ENCODE measurements around the gene CACNG3. TPM values are rescaled to one million over a fixed set of nuclear protein-coding genes. Genes with fewer than 3 reads are reported as not detected.
"Not testable (repeated sequence)": the region's sequence is repeated elsewhere in the genome, so short reads cannot be mapped to it uniquely, and the experiment has no call there.

CACNG3 gene
- total RNA-seq, 4 donors from 2014 or later = not detected

DNA sequence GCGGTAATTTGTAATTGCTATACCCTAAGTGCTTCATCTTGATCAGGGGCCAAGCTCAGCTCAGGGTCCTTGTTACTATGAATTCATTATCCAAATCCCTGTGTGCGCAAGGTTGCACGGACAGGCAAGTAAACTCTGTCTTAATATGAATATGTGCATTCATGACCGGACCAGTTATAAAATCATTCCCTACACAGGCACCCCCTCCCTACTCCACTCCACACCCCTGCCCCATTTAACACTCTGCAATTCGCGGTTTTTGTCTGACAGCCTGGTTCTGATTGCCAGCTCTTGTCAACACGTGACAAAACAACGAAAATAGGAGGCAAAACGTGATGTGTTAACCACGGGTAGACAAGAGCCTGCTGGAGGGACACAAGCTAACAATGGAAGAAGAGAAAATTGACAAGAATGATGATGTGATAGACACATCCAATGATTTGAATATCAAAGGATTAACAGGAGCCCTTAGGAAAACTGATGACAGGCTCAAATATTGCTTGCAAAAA lies 76.5 kb downstream of the CACNG3 start:
- intact Hi-C loops (cut with DNase I; ENCODE audit: low total_unique reads) = no loop called here
- H3K9me3 ChIP-seq = no peaks in the 10 kb centered on the region
- H3K4me3 ChIP-seq = no peak overlapping the region
- H3K27me3 ChIP-seq = no peaks in the 10 kb centered on the region
- TF ChIP-seq POLR2AphosphoS5 (IDR thresholded peaks at IDR 0.05) = no peak
- TF ChIP-seq, protein P1, sequence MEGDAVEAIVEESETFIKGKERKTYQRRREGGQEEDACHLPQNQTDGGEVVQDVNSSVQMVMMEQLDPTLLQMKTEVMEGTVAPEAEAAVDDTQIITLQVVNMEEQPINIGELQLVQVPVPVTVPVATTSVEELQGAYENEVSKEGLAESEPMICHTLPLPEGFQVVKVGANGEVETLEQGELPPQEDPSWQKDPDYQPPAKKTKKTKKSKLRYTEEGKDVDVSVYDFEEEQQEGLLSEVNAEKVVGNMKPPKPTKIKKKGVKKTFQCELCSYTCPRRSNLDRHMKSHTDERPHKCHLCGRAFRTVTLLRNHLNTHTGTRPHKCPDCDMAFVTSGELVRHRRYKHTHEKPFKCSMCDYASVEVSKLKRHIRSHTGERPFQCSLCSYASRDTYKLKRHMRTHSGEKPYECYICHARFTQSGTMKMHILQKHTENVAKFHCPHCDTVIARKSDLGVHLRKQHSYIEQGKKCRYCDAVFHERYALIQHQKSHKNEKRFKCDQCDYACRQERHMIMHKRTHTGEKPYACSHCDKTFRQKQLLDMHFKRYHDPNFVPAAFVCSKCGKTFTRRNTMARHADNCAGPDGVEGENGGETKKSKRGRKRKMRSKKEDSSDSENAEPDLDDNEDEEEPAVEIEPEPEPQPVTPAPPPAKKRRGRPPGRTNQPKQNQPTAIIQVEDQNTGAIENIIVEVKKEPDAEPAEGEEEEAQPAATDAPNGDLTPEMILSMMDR (IDR thresholded peaks at IDR 0.05) = no peak
- TF ChIP-seq POLR2A (IDR thresholded peaks at IDR 0.05) = no peak
- TF ChIP-seq EP300 (IDR thresholded peaks at IDR 0.05; ENCODE audit: low read depth) = no peak
- DNase-seq = no peak
- WGBS, 2 donors (ENCODE audit: low coverage in 1 of 2) = 59 to 63% methylated on average over 10 of the region's 10 CpGs
- H3K27ac ChIP-seq = no peak overlapping the region
- H3K36me3 ChIP-seq = no peaks in the 10 kb centered on the region
- no peaks in the 10 kb centered on the region for H3K4me1 ChIP-seq
- in situ Hi-C loops (cut with MboI; ENCODE audit: low pct_ligation_motif_present in 1 of 4, low pct_unique_long_range_greater_than_20kb in 1 of 4, low sequenced_read_pairs in 3 of 4) = no loop called here

- H3K36me3 ChIP-seq = no peaks in the 10 kb centered on the region
- H3K27me3 ChIP-seq = no peaks in the 10 kb centered on the region
- no peak for TF ChIP-seq EP300 (IDR thresholded peaks at IDR 0.05; ENCODE audit: low read depth)
- TF ChIP-seq POLR2AphosphoS5 (IDR thresholded peaks at IDR 0.05) = no peak
- no peak for TF ChIP-seq POLR2A (IDR thresholded peaks at IDR 0.05)
- TF ChIP-seq, protein P1 (IDR thresholded peaks at IDR 0.05) = no peak
- H3K4me1 ChIP-seq = no peaks in the 10 kb centered on the region
- H3K4me3 ChIP-seq = no peak overlapping the region
- no peaks in the 10 kb centered on the region for H3K9me3 ChIP-seq
- no peak overlapping the region for H3K27ac ChIP-seq
- WGBS, 2 donors (ENCODE audit: low coverage in 1 of 2) = 76 to 90% methylated on average over 2 to 3 of the region's 3 CpGs
- in situ Hi-C loops (cut with MboI; ENCODE audit: low pct_ligation_motif_present in 1 of 4, low pct_unique_long_range_greater_than_20kb in 1 of 4, low sequenced_read_pairs in 3 of 4) = no loop called here
- DNase-seq = no peak
- intact Hi-C loops (cut with DNase I; ENCODE audit: low total_unique reads) = no loop called here
Measured at GRCh38 chr16:24336491-24336890, 80.4 kb downstream of the CACNG3 start.

- in situ Hi-C loops (cut with MboI; ENCODE audit: low pct_ligation_motif_present in 1 of 4, low pct_unique_long_range_greater_than_20kb in 1 of 4, low sequenced_read_pairs in 3 of 4) = no loop called here
- intact Hi-C loops (cut with DNase I; ENCODE audit: low total_unique reads) = no loop called here
- TF ChIP-seq EP300 (IDR thresholded peaks at IDR 0.05; ENCODE audit: low read depth) (no peak), POLR2AphosphoS5 (IDR thresholded peaks at IDR 0.05) (no peak), POLR2A (IDR thresholded peaks at IDR 0.05) (no peak)
- TF ChIP-seq, protein P1 (IDR thresholded peaks at IDR 0.05) = no peak
Measured at GRCh38 chr16:24337013-24337412, 80.9 kb downstream of the CACNG3 start.

GRCh38 chr16:24343829-24344228 lies 87.7 kb downstream of the CACNG3 start:
- H3K27me3 ChIP-seq; DNase-seq; H3K9me3 ChIP-seq; H3K4me1 ChIP-seq; H3K36me3 ChIP-seq; intact Hi-C loops (cut with DNase I; ENCODE audit: low total_unique reads); in situ Hi-C loops (cut with MboI; ENCODE audit: low pct_ligation_motif_present in 1 of 4, low pct_unique_long_range_greater_than_20kb in 1 of 4, low sequenced_read_pairs in 3 of 4); H3K4me3 ChIP-seq; H3K27ac ChIP-seq: not testable (repeated sequence)
- 42 to 83% methylated on average over 4 to 11 of the region's 11 CpGs for WGBS, 2 donors (ENCODE audit: low coverage in 1 of 2)

More at GRCh38 chr16:24337013-24337412, 80.9 kb downstream of the CACNG3 start:
- Histone ChIP-seq H3K36me3 (no peaks in the 10 kb centered on the region), H3K9me3 (no peaks in the 10 kb centered on the region), H3K4me1 (no peaks in the 10 kb centered on the region), H3K27ac (no peak overlapping the region), H3K27me3 (no peaks in the 10 kb centered on the region), H3K4me3 (no peak overlapping the region)
- WGBS, 2 donors (ENCODE audit: low coverage in 1 of 2) = 68% methylated on average over 4 of the region's 4 CpGs; no CpG with 5 or more reads in 1 of the 2 donors
- no peak for DNase-seq

DNA sequence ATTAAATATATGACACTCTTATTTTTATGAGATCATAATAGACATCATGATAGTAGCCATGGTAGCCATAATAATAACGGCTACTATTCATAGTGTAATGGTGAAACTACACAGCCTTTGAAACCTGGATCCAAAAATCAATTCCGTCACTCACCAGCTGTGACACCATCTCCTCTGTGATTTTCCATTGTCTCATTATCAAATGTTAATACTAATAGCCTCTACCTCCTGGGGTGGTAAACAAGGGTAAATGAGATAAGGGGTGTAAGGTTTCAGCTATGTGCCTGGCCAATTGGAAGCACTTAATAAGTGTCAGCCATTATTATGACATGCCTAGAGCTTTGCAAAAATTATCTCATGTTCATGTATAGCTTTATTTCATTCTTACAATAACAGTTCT lies 88.6 kb downstream of the CACNG3 start:
- 36 to 69% methylated on average over 2 of the region's 2 CpGs for WGBS, 2 donors (ENCODE audit: low coverage in 1 of 2)
- intact Hi-C loops (cut with DNase I; ENCODE audit: low total_unique reads) (no loop called here), in situ Hi-C loops (cut with MboI; ENCODE audit: low pct_ligation_motif_present in 1 of 4, low pct_unique_long_range_greater_than_20kb in 1 of 4, low sequenced_read_pairs in 3 of 4) (no loop called here)

More for the DNA sequence above, 88.6 kb downstream of the CACNG3 start:
- H3K9me3 ChIP-seq = no peaks in the 10 kb centered on the region
- DNase-seq = no peak
- no peaks in the 10 kb centered on the region for H3K27me3 ChIP-seq
- no peak overlapping the region for H3K27ac ChIP-seq
- no peaks in the 10 kb centered on the region for H3K36me3 ChIP-seq
- H3K4me3 ChIP-seq = no peak overlapping the region
- no peak for TF ChIP-seq EP300 (IDR thresholded peaks at IDR 0.05; ENCODE audit: low read depth)
- TF ChIP-seq POLR2A (IDR thresholded peaks at IDR 0.05) = no peak
- TF ChIP-seq, protein P1 (IDR thresholded peaks at IDR 0.05) = no peak
- no peak for TF ChIP-seq POLR2AphosphoS5 (IDR thresholded peaks at IDR 0.05)
- no peaks in the 10 kb centered on the region for H3K4me1 ChIP-seq

Data from transverse colon (tissue), 4 donors.